K562 (cell line): ENCODE measurements around the gene CACNG3. TPM values are rescaled to one million over a fixed set of nuclear protein-coding genes. Genes with fewer than 3 reads are reported as not detected.

Source experiments
- ATAC-seq: fragments of 200-7000 bp; cut with Tn5 transposase; 3 replicates; pipeline ENCODE4 v1.9.1; 2020; ENCODE audit warnings: moderate library complexity
- BruUV-seq: library from RNA; stranded (reverse); fragments of 400-500 nt; replicated peaks from 2 replicates; lab custom pipeline; 2021; lab: Mats Ljungman, UMichigan
- CTCF ChIA-PET: fragments of 300-600 bp; formaldehyde crosslinking; extraction: SDS; loops from one replicate; lab custom pipeline; 2021; ENCODE audit warnings: low intra/inter-chr PET ratio; lab: Yijun Ruan, JAX
- POLR2A ChIA-PET: fragments of 300-600, 350-650 bp; sonication (Branson Sonifier 250); formaldehyde crosslinking; extraction: SDS; loops from one replicate; lab custom pipeline; 2021; ENCODE audit warnings: antibody characterized with exemption, inconsistent platforms; lab: Yijun Ruan, JAX
- DNase-seq, 4 experiments: peaks; one replicate each; pipeline versions ENCODE4 v3.0.0 to v3.0.0-alpha.2; 2011 to 2018; ENCODE audit warnings: low spot score in 3 of 4, mixed read lengths in 3 of 4; ENCODE audit errors: extremely low read depth in 1 of 4
- FAIRE-seq: peaks from 2 replicates; lab custom pipeline; 2011; peaks lifted over from hg19 to GRCh38; lab: Jason Lieb, UNC
- H2AFZ ChIP-seq: 2 replicates; pipeline ENCODE4 v1.6.0; 2011; ENCODE audit warnings: low read depth, low read length, control low read depth, inconsistent platforms
- H3K27ac ChIP-seq: fragments of 200-600 bp; 3 replicates; pipeline ENCODE4 v1.8.0; 2011; ENCODE audit warnings: low read depth, mild to moderate bottlenecking, control low read depth, inconsistent platforms, low read length, moderate library complexity, mixed read lengths; ENCODE audit errors: extremely low read depth
- H3K27me3 ChIP-seq, 2 experiments: fragments of 300-600 bp in 1 of 2; 2 replicates in 1 of 2; 3 replicates in 1 of 2; pipeline versions ENCODE4 v1.6.0 to v1.8.0; 2011; ENCODE audit warnings: inconsistent platforms in 2 of 2, low read length in 2 of 2, mild to moderate bottlenecking in 1 of 2, mixed read lengths in 1 of 2, moderate library complexity in 1 of 2; ENCODE audit not compliant: control insufficient read depth in 2 of 2, insufficient read depth in 2 of 2
- H3K36me3 ChIP-seq: fragments of 300-600 bp; 3 replicates; pipeline ENCODE4 v1.8.0; 2011; ENCODE audit warnings: mild to moderate bottlenecking, low read length, inconsistent platforms; ENCODE audit not compliant: control insufficient read depth, insufficient read depth
- H3K4me1 ChIP-seq, 2 experiments: fragments of 200-600 bp in 1 of 2; replicated peaks in 1 of 2; 2 replicates in 1 of 2; 3 replicates in 1 of 2; pipeline versions ENCODE4 v1.5.1 to v1.8.0; 2011; ENCODE audit warnings: inconsistent platforms in 2 of 2, low read length in 2 of 2, mild to moderate bottlenecking in 1 of 2, mixed read lengths in 1 of 2, moderate library complexity in 1 of 2; ENCODE audit not compliant: control insufficient read depth in 2 of 2, insufficient read depth in 2 of 2
- H3K4me2 ChIP-seq: 2 replicates; pipeline ENCODE4 v1.6.1; 2011; ENCODE audit warnings: low read length, control low read depth, inconsistent platforms, mixed read lengths; ENCODE audit not compliant: insufficient read depth
- H3K4me3 ChIP-seq: fragments of 200-600 bp; sonication (generic), shearing (Covaris generic); 2 replicates; pipeline ENCODE4 v1.5.1; 2016; ENCODE audit warnings: control low read depth, inconsistent platforms
- H3K79me2 ChIP-seq: fragments of 200-600 bp; 3 replicates; pipeline ENCODE4 v1.8.0; 2011; ENCODE audit warnings: low read length, inconsistent platforms; ENCODE audit not compliant: control insufficient read depth, insufficient read depth
- H3K9ac ChIP-seq, 2 experiments: 2 replicates each; pipeline versions ENCODE4 v1.6.0 to v1.6.1; 2011; ENCODE audit warnings: low read depth in 2 of 2, low read length in 2 of 2, control low read depth in 1 of 2, inconsistent platforms in 1 of 2, mild to moderate bottlenecking in 1 of 2, mixed read lengths in 1 of 2; ENCODE audit not compliant: insufficient read depth in 1 of 2
- H3K9me1 ChIP-seq: one replicate; pipeline ENCODE4 v1.6.0; 2011; ENCODE audit warnings: inconsistent platforms, mild to moderate bottlenecking, low read length, moderate library complexity; ENCODE audit not compliant: control insufficient read depth, insufficient read depth
- H3K9me3 ChIP-seq: replicated peaks from 2 replicates; pipeline ENCODE4 v1.5.1; 2011; ENCODE audit warnings: low read depth, low read length, inconsistent platforms; ENCODE audit not compliant: control insufficient read depth, insufficient read depth
- H4K20me1 ChIP-seq: replicated peaks from 2 replicates; pipeline ENCODE4 v1.6.1; 2011; ENCODE audit warnings: low read length, inconsistent platforms, mixed read lengths; ENCODE audit not compliant: control insufficient read depth, insufficient read depth
- CEBPB ChIP-seq: fragments of 450-650 bp; IDR thresholded peaks from 2 replicates; pipeline ENCODE4 v1.6.1; 2016; ENCODE audit warnings: missing genetic modification characterization, missing compliant biosample characterization
- CEBPG ChIP-seq, 3 experiments: fragments of 200-800 bp in 1 of 3; sonication (Bioruptor generic) in 1 of 3; sonication (generic) in 1 of 3; formaldehyde crosslinking in 1 of 3; IDR thresholded peaks in 2 of 3; conservative IDR thresholded peaks in 1 of 3; 2 replicates each; pipeline versions ENCODE4 v1.6.1 to v1.8.0; 2016 to 2022; ENCODE audit warnings: missing compliant biosample characterization in 2 of 3, missing genetic modification characterization in 2 of 3, mild to moderate bottlenecking in 1 of 3, missing genetic modification reagents in 1 of 3
- CEBPZ ChIP-seq: fragments of 150-350 bp; IDR thresholded peaks from 2 replicates; pipeline ENCODE4 v1.6.1; 2014; ENCODE audit warnings: low read depth, mild to moderate bottlenecking, low read length, borderline replicate concordance
- ELF2 ChIP-seq: fragments of 250-450 bp; sonication (Bioruptor Pico); IDR thresholded peaks from 2 replicates; pipeline ENCODE4 v1.5.0; 2021; ENCODE audit warnings: mild to moderate bottlenecking
- HDAC2 ChIP-seq: fragments of 450-650 bp; IDR thresholded peaks from 2 replicates; pipeline ENCODE4 v1.6.1; 2016; ENCODE audit warnings: mild to moderate bottlenecking
- KLF13 ChIP-seq: fragments of 450-650 bp; IDR thresholded peaks from 2 replicates; pipeline ENCODE4 v1.6.1; 2016; ENCODE audit warnings: missing genetic modification characterization, low read depth, mild to moderate bottlenecking, missing compliant biosample characterization, moderate library complexity, borderline replicate concordance
- MCM3 ChIP-seq: fragments of 450-650 bp; IDR thresholded peaks from 2 replicates; pipeline ENCODE4 v1.6.1; 2016
- MCM5 ChIP-seq: fragments of 450-650 bp; IDR thresholded peaks from 2 replicates; pipeline ENCODE4 v1.6.1; 2016; ENCODE audit warnings: low read depth
- RB1 ChIP-seq: fragments of 450-650 bp; IDR thresholded peaks from 2 replicates; pipeline ENCODE4 v1.6.1; 2017; ENCODE audit warnings: low read depth, mild to moderate bottlenecking
- SIN3B ChIP-seq: fragments of 450-650 bp; IDR thresholded peaks from 2 replicates; pipeline ENCODE4 v1.6.1; 2017; ENCODE audit warnings: low read depth, mild to moderate bottlenecking, moderate library complexity
- TCF15 ChIP-seq: fragments of 250-450 bp; sonication (Bioruptor Pico); IDR thresholded peaks from 2 replicates; pipeline ENCODE4 v1.8.0; 2022; ENCODE audit warnings: moderate library complexity, mild to moderate bottlenecking, inconsistent platforms
- ZBTB5 ChIP-seq: fragments of 450-650 bp; IDR thresholded peaks from 2 replicates; pipeline ENCODE4 v1.6.1; 2017; ENCODE audit warnings: antibody characterized with exemption
- ZNF668 ChIP-seq: fragments of 250-450 bp; sonication (Bioruptor Pico); IDR thresholded peaks from 2 replicates; pipeline ENCODE4 v1.8.0; 2022; ENCODE audit warnings: mild to moderate bottlenecking, inconsistent platforms
- WGBS: fragments of 100-300 bp; shearing (Covaris generic); methylation state at CpG from one replicate; pipeline ENCODE4 v1.1.6; 2016; ENCODE audit warnings: low coverage, mixed read lengths; ENCODE audit not compliant: insufficient coverage; ENCODE audit errors: missing lambda C conversion rate; 5-methylcytosine and 5-hydroxymethylcytosine counted together
- in situ Hi-C: fragments of 300-500 bp; cut with MboI; formaldehyde crosslinking; loops from 4 replicates; pipeline ENCODE4 v1.15.0; 2018; ENCODE audit warnings: inconsistent platforms, mixed read lengths
- intact Hi-C: fragments of 100-400 bp; cut with micrococcal nuclease; formaldehyde crosslinking; loops from 2 replicates; pipeline ENCODE4 v1.14.2; 2022
- polyA plus RNA-seq, 8 experiments: library from polyadenylated mRNA; depleted of rRNA in 4 of 8; stranded (reverse) in 5 of 8; unstranded in 3 of 8; fragments of >200 nt; fragmentation: Nextera tagmentation in 2 of 8; fragmentation: Illumina TruSeq in 1 of 8; extraction: Ambion mirVana in 2 of 8; extraction: Trizol in 1 of 8; gene quantifications; 2 replicates each; pipeline versions ENCODE4 v1.2.1 to v1.2.3, GENCODE V29; 2011 to 2014; ENCODE audit warnings: inconsistent platforms in 1 of 8, missing spikeins in 1 of 8
- total RNA-seq, 7 experiments: library from RNA; depleted of rRNA in 6 of 7; stranded (reverse); fragments of >200 nt in 6 of 7; fragmentation: Illumina TruSeq in 2 of 7; extraction: Trizol in 2 of 7; gene quantifications; 2 replicates each; pipeline versions ENCODE4 v1.2.1 to v1.2.3, GENCODE V29; 2011 to 2021; ENCODE audit warnings: low replicate concordance in 1 of 7

The CACNG3 gene
- total and polyA plus RNA-seq, 9 of the 15 experiments (the other 6 are each of a cell fraction or from before 2014, with no cell fraction given) = not detected

- TF ChIP-seq MCM5 (no peak), CEBPG (CRISPR knock-in tag; IDR thresholded peaks at IDR 0.05) (no peak), CEBPG (tag; conservative IDR thresholded peaks at IDR 0.05 in 1 of 2, IDR thresholded peaks at IDR 0.05 in 1 of 2) (peak; percentile 35 to 73; a peak in 3 of 4 replicates), TCF15 (CRISPR knock-in tag) (no peak), ZNF668 (CRISPR knock-in tag) (no peak), KLF13 (tag) (no peak), SIN3B (no peak), CEBPB (peak; percentile 58), ELF2 (no peak)
Measured at GRCh38 chr16:24246911-24247607, 9.1 kb upstream of the CACNG3 start (continued).

- Histone ChIP-seq H4K20me1 (0 out of 2 replicates have a peak, but pooled peaks cover 4% of the 10 kb centered on the region), H3K4me3 (no peak overlapping the region), H3K9me1 (no peaks in the 10 kb centered on the region), H3K4me2 (no peak overlapping the region), H3K36me3 (no peaks in the 10 kb centered on the region), H3K4me1 (peaks cover 0 to 8% of the 10 kb centered on the region in 2 experiments; a peak in 1 of 5 replicates), H3K79me2 (no peaks in the 10 kb centered on the region), H3K9ac (no peak overlapping the region), H3K27ac (no peak overlapping the region), H3K27me3 (peaks cover 5 to 12% of the 10 kb centered on the region in 2 experiments; a peak in 2 of 5 replicates), H3K9me3 (no peaks in the 10 kb centered on the region), H2AFZ (no peak overlapping the region)
- peak; percentile 93 for FAIRE-seq
- intact Hi-C loops = loop anchor here (2.0 to 10.0 kb wide), 3 partner anchors 182 to 518 kb away; no protein-coding TSS in a partner anchor
- in situ Hi-C loops = loop anchor here (5.0 to 10.0 kb wide), 2 partner anchors 191 to 518 kb away; no protein-coding TSS in a partner anchor
- ChIA-PET POLR2A (no interaction called here), CTCF (no interaction called here)
- DNase-seq = peak; percentile 63 to 73 (median 67)
- no TSS peak for BruUV-seq
- 3% methylated on average over 7 of the region's 7 CpGs for WGBS
- peak; percentile 89 for ATAC-seq
- TF ChIP-seq MCM3 = no peak
- no peak for TF ChIP-seq CEBPZ
- TF ChIP-seq ZBTB5 = no peak
- no peak for TF ChIP-seq HDAC2
- TF ChIP-seq RB1 = 0 out of 2 replicates have a peak, but pooled peaks have one; percentile 23
Measured at GRCh38 chr16:24253192-24253591, 2.9 kb upstream of the CACNG3 start.
